Esophagus squamous epithelium (tissue), 5 donors: ENCODE data around the gene WNT7B. TPM values are rescaled to one million over a fixed set of nuclear protein-coding genes. Genes with fewer than 3 reads are reported as not detected.

ENCODE experiments used
- DNase-seq: peaks from one replicate; lab custom pipeline; 2025; lab: John Stamatoyannopoulos, UW
- H3K27ac ChIP-seq, 4 donors: fragments of 200-600 bp; sonication (generic); one replicate each; pipeline ENCODE4 v1.5.1; 2016 to 2019; ENCODE audit warnings: mild to moderate bottlenecking in 1 of 4
- H3K27me3 ChIP-seq, 4 donors: fragments of 200-600 bp; sonication (generic); 1 replicate in 3 of 4; 2 replicates in 1 of 4; pipeline versions ENCODE4 v1.5.1 to v1.6.0; 2017 to 2021; ENCODE audit warnings: antibody characterized with exemption in 1 of 4
- H3K36me3 ChIP-seq, 3 donors: fragments of 200-600 bp; sonication (generic); one replicate each; pipeline ENCODE4 v1.5.1; 2016 to 2019
- H3K4me1 ChIP-seq, 3 donors: fragments of 200-600 bp; sonication (generic); one replicate each; pipeline ENCODE4 v1.5.1; 2017 to 2019
- H3K4me3 ChIP-seq, 4 donors: fragments of 200-600 bp; sonication (generic); 1 replicate in 3 of 4; 2 replicates in 1 of 4; pipeline ENCODE4 v1.5.1; 2016 to 2019; ENCODE audit warnings: mild to moderate bottlenecking in 2 of 4, moderate library complexity in 1 of 4
- H3K9me3 ChIP-seq, 3 donors: fragments of 200-600 bp; sonication (generic); one replicate each; pipeline ENCODE4 v1.5.1; 2016 to 2019
- POLR2A ChIP-seq, 4 donors: fragments of 450-650 bp; IDR thresholded peaks; one replicate each; pipeline ENCODE4 v1.6.1; 2017; ENCODE audit warnings: antibody characterized with exemption in 4 of 4, mild to moderate bottlenecking in 4 of 4, moderate library complexity in 3 of 4
- WGBS, 2 donors: methylation state at CpG; one replicate each; pipeline ENCODE4 v1.1.5; 2018; 5-methylcytosine and 5-hydroxymethylcytosine counted together
- intact Hi-C: fragments of 100-400 bp; cut with DNase I; formaldehyde crosslinking; loops from one replicate; pipeline ENCODE4 v1.15.0; 2022
- total RNA-seq, 4 donors: library from RNA; depleted of rRNA; stranded (reverse); fragments of >200 nt; gene quantifications; one replicate each; pipeline ENCODE4 v1.1.0, GENCODE V29; 2016
- TF ChIP-seq, protein P1 (sequence below), 6 experiments: fragments of 450-650 bp in 4 of 6; fragments of 200-600 bp in 2 of 6; sonication (generic) in 2 of 6; IDR thresholded peaks; one replicate each; pipeline ENCODE4 v1.5.1; 2016 to 2019; ENCODE audit warnings: antibody characterized with exemption in 6 of 6, mild to moderate bottlenecking in 4 of 6, moderate library complexity in 4 of 6
- donor health status: DM: yes; HTN: yes; CAD: no.

The WNT7B gene
- total RNA-seq, 4 donors from 2014 or later = 10.6 to 27.0 (median 16.1) TPM

DNA sequence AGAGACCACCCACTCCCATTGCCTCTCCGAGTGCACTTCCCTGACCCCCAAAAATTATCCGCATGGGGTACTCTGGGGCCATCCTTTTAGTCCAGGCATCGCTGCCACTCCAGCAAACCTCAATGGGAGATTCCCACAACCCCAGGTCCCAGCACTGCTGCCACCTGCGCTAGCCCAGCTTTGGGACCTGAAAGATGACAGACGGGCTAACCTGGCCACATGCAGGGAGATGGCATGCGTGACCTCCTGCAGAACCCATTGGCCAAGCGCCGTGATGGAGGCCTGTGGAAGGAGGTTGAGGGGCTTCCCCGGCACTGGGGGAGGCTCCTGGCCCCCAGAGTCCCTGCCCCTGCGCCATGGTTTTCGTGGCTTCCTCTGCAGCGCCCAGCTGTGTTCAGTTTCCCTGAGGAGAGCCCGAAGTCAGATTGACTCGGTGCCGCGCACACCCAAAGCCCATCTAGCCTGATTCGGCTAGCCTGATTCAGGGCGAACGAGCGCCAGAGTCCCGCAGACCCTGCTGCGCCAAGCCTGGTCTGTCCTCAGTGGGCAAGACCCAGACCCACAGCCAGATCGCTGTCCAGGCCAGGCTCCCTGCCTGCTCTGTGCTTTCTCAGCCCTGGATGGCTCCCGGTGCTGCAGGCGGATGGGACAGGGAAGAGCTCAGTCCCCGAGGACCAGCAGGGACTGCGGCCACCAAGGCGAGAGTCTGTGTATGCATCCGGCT is 751 bp upstream of the WNT7B start:
- intact Hi-C loops = no loop called here
- no peak for DNase-seq
- 0 to 3% methylated on average over 2 to 13 of the region's 29 CpGs for WGBS, 2 donors
- peak overlapping the region in 3 of 4 donors; percentile 41 to 89 (median 79) for H3K27ac ChIP-seq
- peak overlapping the region; percentile 65 to 76 (median 71) for H3K4me3 ChIP-seq
- no peak for TF ChIP-seq POLR2A (IDR thresholded peaks at IDR 0.05)
- TF ChIP-seq, protein P1, sequence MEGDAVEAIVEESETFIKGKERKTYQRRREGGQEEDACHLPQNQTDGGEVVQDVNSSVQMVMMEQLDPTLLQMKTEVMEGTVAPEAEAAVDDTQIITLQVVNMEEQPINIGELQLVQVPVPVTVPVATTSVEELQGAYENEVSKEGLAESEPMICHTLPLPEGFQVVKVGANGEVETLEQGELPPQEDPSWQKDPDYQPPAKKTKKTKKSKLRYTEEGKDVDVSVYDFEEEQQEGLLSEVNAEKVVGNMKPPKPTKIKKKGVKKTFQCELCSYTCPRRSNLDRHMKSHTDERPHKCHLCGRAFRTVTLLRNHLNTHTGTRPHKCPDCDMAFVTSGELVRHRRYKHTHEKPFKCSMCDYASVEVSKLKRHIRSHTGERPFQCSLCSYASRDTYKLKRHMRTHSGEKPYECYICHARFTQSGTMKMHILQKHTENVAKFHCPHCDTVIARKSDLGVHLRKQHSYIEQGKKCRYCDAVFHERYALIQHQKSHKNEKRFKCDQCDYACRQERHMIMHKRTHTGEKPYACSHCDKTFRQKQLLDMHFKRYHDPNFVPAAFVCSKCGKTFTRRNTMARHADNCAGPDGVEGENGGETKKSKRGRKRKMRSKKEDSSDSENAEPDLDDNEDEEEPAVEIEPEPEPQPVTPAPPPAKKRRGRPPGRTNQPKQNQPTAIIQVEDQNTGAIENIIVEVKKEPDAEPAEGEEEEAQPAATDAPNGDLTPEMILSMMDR (IDR thresholded peaks at IDR 0.05) = no peak
- H3K36me3 ChIP-seq = no peaks in the 10 kb centered on the region
- peaks cover 30 to 58% (median 43%) of the 10 kb centered on the region in 3 donors for H3K4me1 ChIP-seq
- no peaks in the 10 kb centered on the region for H3K9me3 ChIP-seq
- peaks cover 0 to 62% (median 13%) of the 10 kb centered on the region in 4 donors for H3K27me3 ChIP-seq

DNA sequence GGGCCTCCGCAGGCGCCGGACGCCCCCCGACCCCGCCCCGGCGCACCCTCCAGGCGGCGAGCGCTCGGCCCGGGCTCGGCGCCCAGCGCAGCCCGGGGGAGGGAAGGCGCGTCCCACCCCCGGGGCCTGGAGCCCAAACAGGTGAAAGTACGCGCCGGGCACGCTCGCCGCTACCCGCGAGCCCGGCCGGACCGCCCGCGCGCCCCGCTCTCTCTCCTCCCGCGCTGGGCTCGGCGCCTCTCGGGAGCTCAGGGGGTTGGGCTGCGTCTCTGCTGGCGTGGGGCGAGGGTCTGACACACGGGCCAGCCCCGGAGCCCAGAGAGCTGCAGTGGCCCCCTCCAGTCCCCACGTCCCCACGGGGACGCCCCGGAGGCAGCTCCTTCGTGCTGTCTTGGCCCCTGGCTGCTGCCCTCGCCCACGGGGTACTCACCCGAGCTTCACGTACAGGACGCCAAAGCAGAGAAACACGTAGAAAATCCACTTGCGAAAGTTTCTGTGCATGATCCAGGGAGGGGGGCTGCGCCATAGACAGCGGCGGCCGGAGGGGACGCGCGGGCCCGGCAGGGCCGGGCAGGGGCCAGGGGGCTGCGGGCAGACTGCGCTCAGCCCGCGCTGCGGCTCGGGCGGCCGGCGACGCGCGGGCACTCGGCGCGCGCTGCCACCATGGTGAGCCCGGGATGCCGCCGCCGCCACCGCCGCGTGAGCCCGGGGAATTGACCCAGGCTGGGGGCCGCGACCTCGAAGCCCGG is 534 bp downstream of the WNT7B start:
- peak overlapping the region; percentile 65 to 76 (median 71) for H3K4me3 ChIP-seq
- peaks cover 34 to 70% (median 55%) of the 10 kb centered on the region in 3 donors for H3K4me1 ChIP-seq
- H3K9me3 ChIP-seq = no peaks in the 10 kb centered on the region
- peak overlapping the region; percentile 54 to 89 (median 78) for H3K27ac ChIP-seq
- WGBS, 2 donors = no CpG with 5 or more reads among the region's 94 CpGs
- intact Hi-C loops = no loop called here
- H3K27me3 ChIP-seq = peaks cover 0 to 75% (median 14%) of the 10 kb centered on the region in 4 donors
- no peaks in the 10 kb centered on the region for H3K36me3 ChIP-seq
- no peak for TF ChIP-seq POLR2A (IDR thresholded peaks at IDR 0.05)
- TF ChIP-seq, protein P1 (IDR thresholded peaks at IDR 0.05) = no peak
- no peak for DNase-seq

DNA sequence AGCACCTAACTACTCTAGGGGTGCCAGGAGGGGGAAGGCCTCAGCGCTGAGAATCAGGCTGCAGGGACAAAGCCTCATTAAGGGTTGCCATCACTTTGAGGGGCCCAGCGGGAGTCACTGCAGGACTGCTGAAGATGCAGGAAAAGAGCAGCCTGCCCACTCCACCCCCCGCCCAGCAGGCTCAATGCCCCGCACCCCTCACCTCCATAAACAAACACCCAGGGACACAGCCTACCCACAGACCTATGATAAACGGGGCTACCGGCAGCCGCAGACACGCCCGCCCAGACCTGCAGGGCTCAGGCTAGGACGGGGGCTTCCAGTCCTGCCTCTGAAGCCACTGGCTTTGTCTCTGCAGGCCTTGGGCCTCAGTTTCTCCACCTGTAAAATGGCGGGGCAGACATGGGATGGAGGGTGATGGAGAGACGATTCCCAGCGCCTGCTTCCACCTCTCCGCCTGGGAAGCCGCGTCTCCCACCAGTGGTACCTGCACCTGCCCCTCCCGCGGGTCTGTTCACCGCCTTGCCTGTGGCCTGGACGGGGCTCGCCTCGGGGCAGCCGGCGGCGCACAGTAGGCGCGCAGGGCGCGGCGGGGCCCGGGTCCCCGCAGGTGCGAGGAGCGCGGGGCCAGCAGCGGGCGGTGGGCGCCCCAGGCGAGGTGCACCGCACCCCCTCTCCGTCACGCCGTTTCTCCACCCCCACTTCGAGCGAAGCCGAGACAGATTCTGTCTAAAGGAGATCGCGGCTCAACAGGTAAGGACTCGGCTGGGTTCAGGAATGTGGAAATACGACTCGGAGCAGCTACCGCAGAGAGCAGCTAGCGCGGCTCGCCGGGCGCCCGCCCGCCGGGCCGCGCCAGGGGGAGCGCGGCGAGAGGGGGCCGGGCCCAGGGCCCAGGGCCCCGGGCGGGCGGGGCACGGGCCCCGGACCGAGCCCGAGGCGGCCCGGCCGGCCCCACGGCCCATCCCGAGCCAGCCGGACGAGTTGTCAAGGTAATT is 1.5 kb downstream of the WNT7B start:
- peaks cover 41 to 80% (median 57%) of the 10 kb centered on the region in 3 donors for H3K4me1 ChIP-seq

DNA sequence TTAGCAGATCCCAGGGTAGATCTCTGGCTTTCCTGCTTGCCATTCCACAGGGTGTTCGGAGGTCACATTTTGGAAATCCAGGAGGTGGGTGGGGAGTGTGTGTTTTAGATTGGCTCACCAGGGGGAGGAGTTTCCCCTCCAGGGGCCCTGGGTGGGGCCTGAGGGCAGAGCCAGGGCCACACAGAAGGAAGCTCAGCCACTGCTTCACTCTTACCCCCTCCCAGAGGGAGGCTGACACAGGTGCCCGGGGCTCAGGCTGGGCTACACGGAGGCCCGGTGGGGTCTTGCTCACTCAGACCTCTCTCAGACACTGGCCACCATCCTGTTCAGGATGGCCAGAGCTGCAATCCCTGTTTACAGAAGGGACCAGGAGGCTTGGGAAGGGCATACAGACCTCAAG is 2.5 kb downstream of the WNT7B start:
- intact Hi-C loops = no loop called here
- H3K27me3 ChIP-seq = peaks cover 0 to 95% (median 20%) of the 10 kb centered on the region in 4 donors

More for the DNA sequence above, 1.5 kb downstream of the WNT7B start:
- no peak for TF ChIP-seq POLR2A (IDR thresholded peaks at IDR 0.05)
- TF ChIP-seq, protein P1 (IDR thresholded peaks at IDR 0.05) = no peak
- Histone ChIP-seq H3K27me3 (peaks cover 0 to 85% (median 18%) of the 10 kb centered on the region in 4 donors), H3K9me3 (no peaks in the 10 kb centered on the region), H3K4me3 (peak overlapping the region; percentile 65 to 76 (median 71)), H3K36me3 (no peaks in the 10 kb centered on the region), H3K27ac (peak overlapping the region in 3 of 4 donors; percentile 54 to 89 (median 79))
- DNase-seq = no peak
- WGBS, 2 donors = 19% methylated on average over 10 of the region's 80 CpGs; no CpG with 5 or more reads in 1 of the 2 donors
- intact Hi-C loops = no loop called here

More for the DNA sequence above, 2.5 kb downstream of the WNT7B start:
- Histone ChIP-seq H3K4me1 (peaks cover 45 to 90% (median 59%) of the 10 kb centered on the region in 3 donors), H3K4me3 (peak overlapping the region in 3 of 4 donors; percentile 65 to 76 (median 76)), H3K9me3 (no peaks in the 10 kb centered on the region), H3K27ac (peak overlapping the region in 1 of 4 donors; percentile 89), H3K36me3 (no peaks in the 10 kb centered on the region)
- no peak for DNase-seq
- WGBS, 2 donors = no CpG with 5 or more reads among the region's 4 CpGs
- peak in 1 of 4 donors; percentile 38 for TF ChIP-seq POLR2A (IDR thresholded peaks at IDR 0.05)
- TF ChIP-seq, protein P1 (IDR thresholded peaks at IDR 0.05) = no peak
